ENCODE measurements around the gene KCTD2.

Gene KCTD2

DNA sequence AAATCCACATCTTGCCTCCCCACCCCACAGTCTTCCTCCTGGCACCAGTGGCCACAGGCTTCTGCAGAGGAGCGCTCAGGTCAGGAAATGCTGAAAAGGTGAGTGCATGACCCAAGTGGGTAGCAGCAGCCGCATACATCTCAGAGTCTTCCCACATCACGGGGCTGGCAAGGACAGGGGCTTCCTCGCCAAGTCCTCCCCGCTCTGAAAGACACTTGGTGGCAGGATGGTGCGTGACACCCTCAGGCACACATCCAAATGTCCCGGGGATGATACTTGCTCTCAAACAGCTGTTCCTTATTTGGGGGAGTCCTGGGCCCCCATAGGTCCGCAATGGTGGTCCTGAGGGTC lies 32.0 kb downstream of the KCTD2 start:
- DNase-seq (ENCODE audit: low spot score) = no peak
- TF ChIP-seq, protein P1, sequence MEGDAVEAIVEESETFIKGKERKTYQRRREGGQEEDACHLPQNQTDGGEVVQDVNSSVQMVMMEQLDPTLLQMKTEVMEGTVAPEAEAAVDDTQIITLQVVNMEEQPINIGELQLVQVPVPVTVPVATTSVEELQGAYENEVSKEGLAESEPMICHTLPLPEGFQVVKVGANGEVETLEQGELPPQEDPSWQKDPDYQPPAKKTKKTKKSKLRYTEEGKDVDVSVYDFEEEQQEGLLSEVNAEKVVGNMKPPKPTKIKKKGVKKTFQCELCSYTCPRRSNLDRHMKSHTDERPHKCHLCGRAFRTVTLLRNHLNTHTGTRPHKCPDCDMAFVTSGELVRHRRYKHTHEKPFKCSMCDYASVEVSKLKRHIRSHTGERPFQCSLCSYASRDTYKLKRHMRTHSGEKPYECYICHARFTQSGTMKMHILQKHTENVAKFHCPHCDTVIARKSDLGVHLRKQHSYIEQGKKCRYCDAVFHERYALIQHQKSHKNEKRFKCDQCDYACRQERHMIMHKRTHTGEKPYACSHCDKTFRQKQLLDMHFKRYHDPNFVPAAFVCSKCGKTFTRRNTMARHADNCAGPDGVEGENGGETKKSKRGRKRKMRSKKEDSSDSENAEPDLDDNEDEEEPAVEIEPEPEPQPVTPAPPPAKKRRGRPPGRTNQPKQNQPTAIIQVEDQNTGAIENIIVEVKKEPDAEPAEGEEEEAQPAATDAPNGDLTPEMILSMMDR (IDR thresholded peaks at IDR 0.05) = no peak
- no peak overlapping the region for H3K4me3 ChIP-seq
- peak overlapping the region in 1 of 2 donors; percentile 72 for H3K27ac ChIP-seq

DNA sequence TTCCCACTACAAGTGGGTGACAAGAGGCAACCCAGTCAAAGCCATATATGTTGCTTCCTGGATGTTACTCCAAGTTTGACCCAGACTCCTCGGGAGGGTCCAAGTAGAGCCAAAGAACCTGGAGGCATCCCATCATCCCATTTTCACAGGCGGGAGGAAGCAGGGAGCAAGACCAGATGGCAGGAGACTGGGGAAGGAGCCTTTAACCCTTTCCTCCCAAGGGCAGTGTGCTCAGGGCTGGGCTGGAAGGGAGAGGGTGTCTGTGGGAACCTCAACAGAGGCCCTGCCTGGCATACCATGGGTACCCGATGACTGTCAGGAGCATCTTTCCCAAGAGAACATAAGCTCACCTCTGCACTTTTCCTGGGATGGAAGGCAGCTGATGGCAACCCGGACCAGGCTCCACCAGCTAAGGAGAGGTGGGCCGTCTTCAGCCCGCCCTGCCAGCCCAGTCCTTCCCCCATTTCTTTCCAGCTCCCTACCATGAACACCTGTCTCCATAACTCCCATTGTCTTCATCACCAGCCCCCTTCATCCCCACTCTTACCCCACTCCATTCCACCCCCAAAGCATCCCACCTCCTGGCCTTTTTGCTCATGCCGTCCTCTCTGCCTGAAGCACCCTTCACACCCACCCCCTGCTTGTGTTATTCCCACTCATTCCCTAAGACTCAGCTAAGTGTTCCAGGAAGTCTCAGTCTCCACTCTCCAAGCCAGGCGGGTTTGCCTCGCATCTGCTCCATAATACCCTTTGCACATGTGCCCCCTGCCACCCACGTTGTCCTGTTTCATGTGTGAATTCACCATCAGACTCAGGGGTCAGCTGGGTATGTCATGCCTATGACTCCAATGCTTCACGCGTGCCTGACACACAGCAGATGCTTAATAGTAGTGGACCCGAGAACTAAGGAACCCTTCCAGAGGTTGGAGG lies 34.9 kb downstream of the KCTD2 start:
- no peak for DNase-seq (ENCODE audit: low spot score)
- TF ChIP-seq, protein P1 (IDR thresholded peaks at IDR 0.05) = no peak
- H3K4me3 ChIP-seq = no peak overlapping the region
- H3K27ac ChIP-seq = no peak overlapping the region

DNA sequence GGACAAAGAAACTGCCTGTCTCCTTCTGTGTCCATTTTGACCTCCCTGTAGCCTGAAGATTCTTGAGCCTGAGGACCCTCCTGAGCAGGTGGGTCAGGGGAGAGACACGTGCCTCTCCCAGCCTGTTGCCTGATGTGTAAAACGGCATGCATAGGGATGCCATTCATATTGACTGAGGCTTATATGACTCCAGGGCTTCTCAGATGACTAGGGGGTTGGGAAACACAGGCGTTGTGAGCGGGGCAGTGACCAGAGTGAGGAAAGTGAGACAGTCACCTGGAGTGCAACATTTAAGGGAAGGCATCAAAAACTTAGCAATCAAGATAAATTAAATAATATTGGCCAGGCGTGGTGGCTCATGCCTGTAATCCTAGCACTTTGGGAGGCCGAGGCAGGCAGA lies 35.7 kb downstream of the KCTD2 start:
- no peak overlapping the region for H3K4me3 ChIP-seq
- TF ChIP-seq, protein P1 (IDR thresholded peaks at IDR 0.05) = no peak
- DNase-seq (ENCODE audit: low spot score) = no peak
- no peak overlapping the region for H3K27ac ChIP-seq

DNA sequence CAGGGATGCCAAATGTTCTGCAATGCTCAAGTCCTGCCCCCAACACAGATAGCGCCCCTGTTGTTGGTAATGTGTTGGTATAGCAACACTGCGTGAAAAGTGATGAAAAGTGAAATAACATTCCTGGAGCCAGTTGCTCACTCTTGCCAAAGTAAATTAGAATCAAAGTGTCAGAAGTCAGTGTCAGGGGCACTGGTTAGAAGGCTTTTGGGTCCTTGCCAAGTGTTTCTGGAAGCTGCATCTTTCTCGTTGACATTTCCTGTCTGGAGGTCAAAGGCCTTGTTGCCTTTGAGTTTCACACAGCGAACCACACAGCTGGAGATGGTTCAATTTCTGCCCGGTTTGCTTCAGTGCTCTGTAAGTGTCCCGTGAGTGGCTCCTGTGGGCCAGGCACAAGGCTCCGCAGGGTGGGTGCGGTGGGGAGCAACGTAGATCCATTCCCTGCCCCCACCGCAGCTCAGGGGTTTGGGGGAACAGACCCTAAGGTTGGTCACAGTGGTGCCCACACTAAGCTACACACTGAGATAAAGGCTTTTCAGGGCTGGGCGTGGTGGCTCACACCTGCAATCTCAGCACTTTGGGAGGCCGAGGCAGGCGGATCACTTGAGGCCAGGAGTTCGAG lies 37.1 kb downstream of the KCTD2 start:
- no peak overlapping the region for H3K27ac ChIP-seq
- DNase-seq (ENCODE audit: low spot score) = no peak
- no peak overlapping the region for H3K4me3 ChIP-seq
- TF ChIP-seq, protein P1 (IDR thresholded peaks at IDR 0.05) = no peak

DNA sequence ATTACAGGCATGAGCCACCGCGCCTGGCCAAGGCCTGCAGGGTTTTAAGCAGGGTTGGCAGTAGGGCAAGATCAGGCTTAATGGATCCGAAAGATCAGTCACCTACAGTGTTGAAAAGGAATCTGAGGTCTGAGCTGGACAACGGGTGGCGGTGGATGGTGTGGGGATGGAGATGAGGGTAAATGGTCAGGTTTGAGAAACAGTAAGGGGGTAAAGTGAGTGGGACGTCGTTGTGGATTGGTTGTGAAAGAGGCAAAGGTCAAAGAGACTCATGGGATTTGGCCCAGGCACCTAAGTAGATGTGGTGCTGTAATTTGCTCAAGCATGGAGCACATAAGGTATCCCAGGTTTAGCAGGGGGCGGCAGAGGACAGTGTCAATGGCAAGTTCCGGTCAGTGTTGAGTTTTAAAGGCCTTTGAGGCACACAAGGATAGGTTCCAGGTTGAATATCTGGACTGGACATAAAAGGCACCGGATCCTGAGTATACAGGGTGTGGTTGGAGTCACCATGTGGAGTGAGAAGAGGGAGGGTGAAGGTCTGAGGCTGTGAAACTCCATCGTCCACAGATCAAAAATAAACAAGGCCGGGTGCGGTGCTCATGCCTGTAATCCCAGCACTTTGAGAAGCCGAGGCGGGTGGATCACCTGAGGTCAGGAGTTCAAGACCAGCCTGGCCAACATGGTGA lies 39.6 kb downstream of the KCTD2 start:
- no peak overlapping the region for H3K4me3 ChIP-seq
- DNase-seq (ENCODE audit: low spot score) = no peak
- peak overlapping the region in 1 of 2 donors; percentile 82 for H3K27ac ChIP-seq
- TF ChIP-seq, protein P1 (IDR thresholded peaks at IDR 0.05) = no peak

DNA sequence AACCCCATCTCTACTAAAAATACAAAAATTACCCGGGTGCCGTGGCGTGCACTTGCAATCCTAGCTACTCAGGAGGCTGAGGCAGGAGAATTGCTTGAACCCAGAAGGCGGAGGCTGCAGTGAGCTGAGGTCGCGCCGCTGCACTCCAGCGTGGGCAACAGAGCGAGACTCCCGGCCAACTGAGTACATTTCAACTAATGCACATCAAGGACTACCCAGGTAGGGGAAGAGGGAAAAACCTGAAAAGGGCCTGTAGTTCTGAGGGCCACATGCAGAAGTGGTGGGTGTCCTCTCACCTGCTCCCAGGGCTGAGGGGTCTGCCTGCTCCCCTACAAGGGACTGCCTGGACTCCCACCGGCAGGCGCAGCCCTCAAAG lies 40.1 kb downstream of the KCTD2 start:
- TF ChIP-seq, protein P1 (IDR thresholded peaks at IDR 0.05) = no peak
- Histone ChIP-seq H3K27ac (peak overlapping the region in 1 of 2 donors; percentile 82), H3K4me3 (peak overlapping the region; percentile 72)
- no peak for DNase-seq (ENCODE audit: low spot score)

Measured in coronary artery (tissue), 2 donors.